ENCODE data around the gene CUL9.

Gene CUL9

DNA sequence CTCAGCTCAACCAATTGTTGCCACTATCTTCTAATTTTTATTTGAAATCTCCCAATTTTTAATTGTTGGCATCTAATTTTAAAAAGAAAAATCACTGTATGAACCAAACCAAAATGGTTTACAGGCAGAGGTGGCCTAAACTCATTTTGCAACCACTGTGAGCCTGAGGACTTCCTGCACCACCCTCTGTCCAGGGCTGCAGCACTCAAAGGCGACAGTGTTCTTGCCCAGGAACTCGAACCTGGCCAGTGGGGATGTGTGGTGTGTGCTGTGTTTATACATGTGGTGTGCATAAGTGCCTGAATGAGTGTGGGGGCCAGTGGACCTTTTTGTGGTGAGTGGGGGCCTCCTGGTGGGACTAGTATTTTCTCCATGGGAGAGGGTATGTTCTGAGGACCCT lies 91.7 kb downstream of the CUL9 start:
- Histone ChIP-seq H4K20me1 (ENCODE audit: insufficient read depth, low read length) (no peaks in the 10 kb centered on the region), H3K9me2 (ENCODE audit: low read depth, low read length) (no peaks in the 10 kb centered on the region), H3K9me3 (ENCODE audit: low read length) (no peaks in the 10 kb centered on the region), H3K4me3 (ENCODE audit: low read depth, low read length, poor library complexity, severe bottlenecking) (no peak overlapping the region), H3F3A (ENCODE audit: insufficient read depth, low read length) (no peaks in the 10 kb centered on the region), H3K27me3 (ENCODE audit: insufficient read depth, low read length) (peaks cover 16% of the 10 kb centered on the region; the same call in 1 of the 2 replicates), H2AFZ (ENCODE audit: low read length) (no peak overlapping the region), H3K36me3 (ENCODE audit: insufficient read depth, low read length) (no peaks in the 10 kb centered on the region), H3K27ac (ENCODE audit: low read depth, low read length, poor library complexity, severe bottlenecking) (no peak overlapping the region), H3K79me2 (ENCODE audit: insufficient read depth, low read length) (no peaks in the 10 kb centered on the region), H3K4me2 (ENCODE audit: low read length) (no peak overlapping the region), H3K9ac (ENCODE audit: low read length) (no peak overlapping the region), H3K4me1 (ENCODE audit: insufficient read depth, low read length, severe bottlenecking) (peaks cover 26% of the 10 kb centered on the region)
- no peak for TF ChIP-seq EZH2 (IDR thresholded peaks at IDR 0.05; ENCODE audit: borderline replicate concordance, low read length)
- TF ChIP-seq CTCF (IDR thresholded peaks at IDR 0.05; ENCODE audit: low read length) = no peak
